Femur (tissue), 1 donor: ENCODE data around the gene SPP1.
"Not testable (repeated sequence)": the region's sequence is repeated elsewhere in the genome, so short reads cannot be mapped to it uniquely, and the experiment has no call there.

Experiments
- DNase-seq: peaks from one replicate; pipeline ENCODE4 v3.0.0-alpha.2; 2017

Gene SPP1

DNA sequence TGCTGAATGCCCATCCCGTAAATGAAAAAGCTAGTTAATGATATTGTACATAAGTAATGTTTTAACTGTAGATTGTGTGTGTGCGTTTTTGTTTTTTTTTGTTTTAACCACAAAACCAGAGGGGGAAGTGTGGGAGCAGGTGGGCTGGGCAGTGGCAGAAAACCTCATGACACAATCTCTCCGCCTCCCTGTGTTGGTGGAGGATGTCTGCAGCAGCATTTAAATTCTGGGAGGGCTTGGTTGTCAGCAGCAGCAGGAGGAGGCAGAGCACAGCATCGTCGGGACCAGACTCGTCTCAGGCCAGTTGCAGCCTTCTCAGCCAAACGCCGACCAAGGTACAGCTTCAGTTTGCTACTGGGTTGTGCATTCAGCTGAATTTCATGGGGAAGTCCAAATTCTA lies at the start of gene SPP1:
TSS of gene SPP1 (plus strand) at position 249 of the 400 bp plus-strand sequence. CDS start 1,182 bp downstream, outside the sequence.
- DNase-seq: peak; percentile 59

GRCh38 chr4:87926554-87927098 lies 48.9 kb upstream of the SPP1 start:
- no peak for DNase-seq

DNA sequence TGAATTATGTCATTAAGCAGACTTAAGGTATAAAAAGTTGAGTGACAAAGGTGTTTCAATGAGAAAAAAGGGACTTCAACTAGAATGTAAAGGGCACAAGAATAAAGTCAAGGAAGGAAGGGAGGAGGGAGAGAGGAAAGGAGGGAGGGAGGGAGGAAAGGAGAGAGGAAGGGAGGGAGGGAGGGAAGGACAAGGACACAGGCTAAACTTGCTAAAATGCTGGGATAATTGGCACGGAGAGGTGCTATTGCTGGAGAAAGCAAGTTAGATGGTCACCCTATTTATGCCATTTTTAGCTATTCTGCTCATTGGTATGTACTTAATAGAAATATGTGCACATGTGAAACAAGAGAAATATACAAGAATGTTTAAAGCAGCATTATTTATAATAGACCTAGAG lies 44.9 kb upstream of the SPP1 start:
- DNase-seq: no peak

DNA sequence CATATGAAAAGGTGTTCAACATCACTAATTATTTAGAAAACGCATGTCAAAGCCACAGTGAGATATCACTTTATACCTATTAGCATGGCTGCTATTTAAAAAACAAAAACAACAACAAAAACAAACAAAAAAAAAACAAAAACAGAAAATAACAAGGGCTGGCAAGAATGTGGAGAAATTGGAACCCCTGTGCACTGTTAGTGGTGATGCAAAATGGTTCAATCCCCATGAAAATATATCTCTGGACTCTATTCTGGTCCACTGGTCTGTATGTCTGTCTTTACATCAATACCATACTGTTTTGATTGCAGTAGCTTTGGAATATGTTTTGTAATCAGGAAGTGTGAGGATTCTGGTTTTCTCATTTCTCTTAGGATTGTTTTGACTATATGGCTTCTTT lies 43.6 kb upstream of the SPP1 start:
- no peak for DNase-seq

- no peak for DNase-seq
These were observed 42.8 kb upstream of the SPP1 start for GRCh38 chr4:87932718-87933141.

DNA sequence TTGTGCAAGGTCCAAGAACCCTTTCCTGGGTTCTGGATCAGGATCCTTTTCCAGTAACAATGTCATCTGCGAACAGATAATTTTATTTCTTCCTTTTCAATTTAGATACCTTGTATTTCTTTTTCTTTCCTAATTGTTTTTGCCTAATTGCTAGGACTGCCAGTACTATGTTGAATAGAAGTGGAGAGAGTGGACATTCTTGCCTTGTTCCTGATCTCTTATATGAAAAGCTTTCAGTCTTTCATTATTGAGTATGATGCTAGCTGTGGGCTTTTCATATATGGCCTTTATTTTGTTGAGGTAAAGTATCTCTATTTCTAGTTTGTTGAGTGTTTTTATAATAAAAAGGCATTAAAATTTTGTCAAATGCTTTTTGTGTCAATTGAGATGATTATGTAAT lies 42.2 kb upstream of the SPP1 start:
- no peak for DNase-seq

DNA sequence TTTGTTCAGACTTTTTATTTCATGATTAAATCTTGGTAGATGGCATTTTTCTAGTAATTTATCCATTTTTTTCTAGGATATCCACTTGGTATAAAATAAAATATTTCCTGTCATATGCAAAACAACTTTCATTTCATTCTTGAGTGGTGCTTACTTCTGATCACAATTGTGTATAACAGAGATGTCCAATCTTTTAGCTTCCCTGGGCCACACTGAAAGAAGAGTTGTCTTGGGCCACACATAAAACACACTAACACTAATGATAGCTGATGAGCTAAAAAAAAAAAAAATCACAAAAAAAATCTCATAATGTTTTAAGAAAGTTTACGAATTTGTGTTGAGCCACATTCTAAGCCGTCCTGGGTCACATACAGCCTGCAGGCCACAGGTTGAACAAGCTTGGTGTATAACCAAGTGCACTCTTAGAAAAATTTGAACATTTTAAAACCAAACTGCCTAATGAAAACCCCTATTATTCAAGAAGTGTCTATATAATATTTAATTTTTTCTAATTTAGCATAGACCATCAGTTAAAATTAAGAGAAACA lies 41.3 kb upstream of the SPP1 start:
- DNase-seq: no peak

DNA sequence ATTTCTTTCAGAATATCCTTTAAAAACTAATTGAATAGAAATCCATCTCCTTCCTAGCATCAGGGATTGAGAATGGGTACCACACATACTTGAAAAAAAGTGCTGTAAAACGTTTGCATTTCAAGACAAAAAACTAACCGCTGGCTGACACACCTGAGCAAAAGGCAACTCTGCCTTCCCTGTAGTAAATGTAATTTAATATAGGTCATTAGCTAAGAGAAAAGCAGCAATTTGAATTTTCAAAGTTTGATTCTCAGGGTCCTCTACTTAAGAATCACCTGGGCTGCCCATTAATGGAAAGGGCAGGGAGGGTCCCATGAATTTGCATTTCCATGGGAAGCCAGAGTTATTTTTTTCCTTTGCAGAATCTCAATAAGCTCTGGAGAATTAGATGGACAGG lies 40.5 kb upstream of the SPP1 start:
- no peak for DNase-seq

- DNase-seq: not testable (repeated sequence)
These were observed 39.6 kb upstream of the SPP1 start for GRCh38 chr4:87935954-87936353.

DNA sequence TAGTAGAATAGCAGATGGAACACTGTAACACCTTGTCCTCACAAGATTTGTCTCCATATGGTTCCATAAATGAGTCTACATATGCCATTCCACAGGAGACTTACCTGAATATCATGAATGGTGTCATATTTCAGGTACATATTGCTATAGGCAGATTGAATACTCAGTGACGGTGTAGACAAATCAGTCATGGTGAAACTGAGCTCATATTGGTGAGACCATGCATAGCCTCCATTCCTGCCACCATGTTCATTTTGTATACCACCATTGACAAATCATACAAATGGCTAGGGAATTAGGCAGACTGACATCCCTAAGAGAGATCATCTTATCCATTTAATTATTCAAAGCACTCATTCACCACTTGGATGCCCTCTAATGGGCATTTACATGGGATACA lies 38.0 kb upstream of the SPP1 start:
- DNase-seq: no peak

GRCh38 chr4:87938746-87939145 lies 36.8 kb upstream of the SPP1 start:
- no peak for DNase-seq

- DNase-seq: no peak
These were observed 35.4 kb upstream of the SPP1 start for GRCh38 chr4:87939978-87940690.

DNA sequence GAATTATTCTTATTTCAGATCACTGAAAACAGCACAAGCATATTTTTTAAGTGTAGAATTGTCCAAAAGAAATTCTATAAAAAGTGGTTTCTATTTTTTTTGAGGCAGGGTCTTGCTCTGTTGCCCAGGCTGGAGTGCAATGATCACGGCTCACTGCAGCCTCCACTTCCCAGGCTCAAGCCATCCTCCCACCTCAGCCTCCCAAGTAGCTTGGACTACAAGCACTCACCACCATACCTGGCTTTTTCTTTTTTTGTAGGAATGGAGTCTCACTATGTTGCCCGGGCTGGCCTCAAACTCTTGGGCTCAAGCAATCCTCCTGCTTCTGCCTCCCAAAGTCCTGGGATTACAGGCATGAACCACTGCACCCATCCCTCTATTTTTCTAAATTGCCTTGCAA lies 34.7 kb upstream of the SPP1 start:
- DNase-seq: not testable (repeated sequence)

GRCh38 chr4:87941537-87942392 lies 33.7 kb upstream of the SPP1 start:
- no peak for DNase-seq

DNA sequence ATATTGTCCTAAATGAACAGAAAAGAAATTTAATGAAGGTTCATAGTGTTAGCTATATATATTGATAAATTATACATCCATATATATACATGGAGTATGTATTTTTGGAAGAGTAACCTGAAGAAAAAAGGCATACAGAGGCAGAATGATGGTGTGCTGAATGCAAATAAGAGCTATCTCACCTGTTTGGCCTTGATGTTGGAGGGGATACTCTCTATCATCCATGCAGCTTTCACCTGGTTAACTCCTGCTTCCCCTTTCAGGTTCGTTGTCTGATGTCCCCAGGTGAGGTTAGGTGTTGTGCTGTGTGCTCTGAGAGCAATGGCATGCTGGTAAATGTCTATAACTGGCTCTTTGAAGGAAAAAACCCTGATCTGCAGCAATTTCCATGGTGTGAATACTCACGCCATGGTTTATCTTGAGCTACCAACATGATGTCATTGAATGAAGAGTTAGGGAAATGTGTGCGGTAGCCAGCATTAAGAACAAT lies 31.8 kb upstream of the SPP1 start:
- no peak for DNase-seq

GRCh38 chr4:87944967-87945366 lies 30.5 kb upstream of the SPP1 start:
- DNase-seq: no peak

- DNase-seq: no peak
These were observed 28.7 kb upstream of the SPP1 start for GRCh38 chr4:87946766-87947165.

DNA sequence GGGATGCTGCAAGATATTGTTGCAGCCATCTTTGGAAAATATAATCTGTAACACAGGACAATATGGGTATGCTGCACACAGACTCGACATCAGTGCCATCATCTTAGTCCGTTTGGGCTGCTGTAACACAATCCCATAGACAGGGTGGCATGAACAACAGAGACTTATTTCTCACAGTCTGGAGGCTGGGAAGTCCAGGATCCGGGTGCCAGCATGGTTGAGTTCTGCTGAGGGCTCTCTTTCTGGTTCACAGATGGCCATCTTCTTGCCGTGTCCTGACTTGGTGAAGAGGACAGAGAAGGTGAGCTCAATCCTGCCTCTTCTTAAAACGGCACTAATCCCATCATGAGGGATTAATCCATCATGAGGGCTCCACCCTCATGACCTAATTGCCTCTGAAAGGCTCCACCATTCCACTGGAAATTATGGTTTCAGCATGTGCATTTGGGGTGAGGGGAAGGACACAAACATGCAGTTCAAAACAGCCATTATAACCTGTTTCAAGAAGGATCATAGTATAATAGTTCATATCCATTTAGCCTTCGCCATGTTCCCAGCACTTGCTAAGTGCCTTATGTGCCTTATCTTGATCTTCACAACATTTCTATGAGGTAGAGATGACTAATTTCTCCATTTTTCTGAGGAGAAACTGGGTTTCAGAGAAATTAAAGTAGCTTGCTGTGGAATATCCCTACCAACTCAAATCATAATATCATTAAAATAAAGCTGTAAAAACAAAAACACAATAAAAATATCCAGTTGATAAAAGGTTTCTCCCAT lies 27.9 kb upstream of the SPP1 start:
- DNase-seq: no peak

DNA sequence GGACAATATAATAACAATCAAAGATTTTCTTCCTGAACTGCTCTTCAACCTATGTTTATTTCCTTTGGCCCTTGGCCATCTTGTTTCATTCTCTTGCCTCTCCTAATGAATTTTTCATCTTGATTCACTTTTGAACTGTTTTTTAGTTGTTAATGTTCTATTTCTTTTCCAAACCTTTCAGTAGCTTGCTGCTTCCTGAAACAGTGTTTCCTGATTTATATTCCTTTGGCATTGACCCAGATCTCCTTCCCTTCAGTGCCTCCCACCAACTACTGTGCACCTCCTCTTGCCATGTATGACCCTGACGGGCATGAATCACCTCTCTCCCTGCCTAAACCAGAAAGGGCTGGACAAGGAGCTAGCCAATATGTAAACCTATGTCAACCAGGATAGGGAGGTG lies 25.6 kb upstream of the SPP1 start:
- no peak for DNase-seq

GRCh38 chr4:87950493-87950892 lies 25.0 kb upstream of the SPP1 start:
- no peak for DNase-seq

GRCh38 chr4:87950936-87951511 lies 24.5 kb upstream of the SPP1 start:
- DNase-seq: no peak

GRCh38 chr4:87953826-87954225 lies 21.7 kb upstream of the SPP1 start:
- DNase-seq: no peak
